ENCODE data around the gene ASPDH.
A peak's percentile ranks its signal among the peaks of the same experiment; 100 is the strongest.

Gene ASPDH

GRCh38 chr19:50513746-50514345, at the start of gene ASPDH:
Gene ASPDH (minus strand): TSS chr19:50513913. CDS start chr19:50513823, 90 bp downstream.
- no peak for DNase-seq (ENCODE audit: low read depth in 4 of 4, low spot score in 1 of 4)

DNA sequence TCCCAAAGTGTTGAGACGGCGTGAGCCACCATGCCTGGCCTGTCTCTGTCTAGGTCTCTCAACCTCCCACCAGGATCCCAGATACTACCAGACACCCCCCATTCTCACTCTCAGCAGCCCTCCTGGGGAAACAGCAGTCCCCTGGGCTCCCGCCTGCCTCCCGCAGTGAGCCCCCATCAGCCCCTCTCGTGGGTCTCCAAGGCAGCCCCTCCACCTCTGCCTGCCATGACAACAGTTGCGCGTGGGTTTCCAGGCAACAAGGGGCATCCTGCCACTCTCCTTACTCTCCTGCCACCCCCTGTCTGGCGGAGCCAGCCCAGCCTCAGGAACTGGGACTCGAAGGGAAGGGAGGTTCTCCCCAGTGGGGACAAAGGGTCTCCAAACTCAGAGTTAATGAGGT, 49.3 kb upstream of the ASPDH start:
- DNase-seq (ENCODE audit: low read depth in 4 of 4, low spot score in 1 of 4), result no peak

DNA sequence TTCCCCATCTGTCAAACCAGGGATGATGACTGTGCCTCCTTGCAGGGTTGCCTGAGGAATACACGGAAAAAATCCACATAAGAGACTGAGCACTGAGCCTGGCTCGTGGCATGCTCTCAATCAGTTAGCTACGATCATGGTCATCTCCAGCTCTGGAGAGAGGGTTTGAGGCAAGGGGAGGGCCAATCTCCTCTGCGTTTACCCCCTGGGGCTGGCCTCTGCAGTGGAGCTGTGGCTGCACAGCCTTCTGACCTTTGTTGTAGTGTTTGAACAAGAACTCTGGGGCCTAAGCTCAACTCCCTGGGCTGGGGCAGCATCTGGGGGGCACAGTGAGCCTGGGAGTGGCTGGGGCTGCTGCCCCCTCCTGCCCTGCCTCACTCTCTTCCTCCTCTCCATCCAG, 48.6 kb upstream of the ASPDH start:
- no peak for DNase-seq (ENCODE audit: low read depth in 4 of 4, low spot score in 1 of 4)

GRCh38 chr19:50559636-50560035, 45.9 kb upstream of the ASPDH start:
- DNase-seq (ENCODE audit: low read depth in 4 of 4, low spot score in 1 of 4), result no peak

- no peak for DNase-seq (ENCODE audit: low read depth in 4 of 4, low spot score in 1 of 4)
Measured at GRCh38 chr19:50558449-50558848, 44.7 kb upstream of the ASPDH start.

- DNase-seq (ENCODE audit: low read depth in 4 of 4, low spot score in 1 of 4), result no peak
Measured at GRCh38 chr19:50558039-50558438, 44.3 kb upstream of the ASPDH start.

DNA sequence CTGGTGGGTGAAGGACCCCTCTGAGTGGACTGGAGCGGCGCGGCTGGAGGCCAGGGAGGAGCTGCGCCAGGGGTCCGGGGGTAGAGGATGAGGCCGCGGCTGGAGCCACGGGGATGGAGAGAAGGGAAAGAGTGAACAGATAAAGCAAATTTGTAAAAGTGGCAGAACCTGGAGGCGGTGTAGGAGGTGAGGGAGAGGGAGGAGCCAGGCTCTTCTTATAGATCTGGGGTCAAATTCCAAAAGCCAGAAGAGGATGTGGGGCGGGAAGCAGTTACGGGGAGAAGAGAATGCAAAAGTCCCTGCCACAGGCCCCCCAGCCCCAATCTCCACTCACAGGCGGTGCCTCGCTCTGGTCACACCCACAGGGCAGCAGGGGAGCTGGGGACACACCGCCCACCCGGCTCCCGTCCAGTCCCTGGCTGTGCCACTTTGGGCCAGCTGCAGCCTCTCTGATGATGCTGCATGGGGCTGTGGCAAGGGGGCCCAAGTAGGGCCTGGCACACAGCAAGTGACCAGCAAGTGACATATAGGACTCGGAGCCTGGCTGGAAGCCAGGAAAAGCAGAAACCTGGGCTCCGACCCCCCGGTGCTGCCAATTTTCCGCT, 43.4 kb upstream of the ASPDH start:
- DNase-seq (ENCODE audit: low read depth in 4 of 4, low spot score in 1 of 4), result no peak

DNA sequence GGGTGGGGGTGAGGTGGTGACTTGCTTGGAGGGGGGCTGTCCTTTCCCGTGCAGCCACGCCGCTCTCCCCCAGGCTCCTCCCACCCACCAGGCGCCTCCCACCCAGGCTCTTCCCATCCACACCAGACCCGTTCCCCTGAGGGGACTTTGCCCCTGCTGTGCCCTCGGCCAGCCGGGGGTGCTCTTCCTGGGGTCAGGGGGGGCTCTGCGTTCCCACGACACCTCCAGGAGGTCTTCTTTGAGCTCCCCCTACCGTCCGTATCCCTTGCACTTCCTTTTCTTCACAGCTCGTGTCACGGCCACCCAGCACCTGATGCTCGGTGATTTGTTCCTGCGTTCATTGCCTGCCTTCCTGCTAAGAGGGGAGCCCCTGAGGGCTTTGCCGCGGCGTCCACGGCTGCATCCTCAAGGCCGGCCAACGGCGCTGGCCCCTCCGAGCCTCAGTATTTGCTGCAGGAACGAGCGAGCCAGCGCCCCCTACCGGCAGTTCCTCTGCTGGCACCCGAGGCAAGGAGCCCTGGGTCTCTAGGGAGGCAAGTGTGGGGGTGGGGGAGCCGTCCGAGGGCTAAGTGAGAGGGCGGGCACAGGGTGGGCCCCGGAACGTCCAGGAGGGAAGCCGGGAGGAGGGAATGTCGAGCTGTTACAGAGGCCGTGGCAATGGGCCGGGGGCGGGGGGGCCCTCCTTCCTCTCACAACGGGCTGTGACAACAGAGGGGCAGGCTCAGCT, 42.7 kb upstream of the ASPDH start:
- DNase-seq (ENCODE audit: low read depth in 4 of 4, low spot score in 1 of 4), result peak; percentile 60 to 79 (median 66)

- DNase-seq (ENCODE audit: low read depth in 4 of 4, low spot score in 1 of 4), result no peak
Measured at GRCh38 chr19:50555450-50556281, 42.0 kb upstream of the ASPDH start.

GRCh38 chr19:50555033-50555432, 41.3 kb upstream of the ASPDH start:
- DNase-seq (ENCODE audit: low read depth in 4 of 4, low spot score in 1 of 4), result no peak

GRCh38 chr19:50554212-50554611, 40.5 kb upstream of the ASPDH start:
- no peak for DNase-seq (ENCODE audit: low read depth in 4 of 4, low spot score in 1 of 4)

GRCh38 chr19:50553134-50553703, 39.5 kb upstream of the ASPDH start:
- DNase-seq (ENCODE audit: low read depth in 4 of 4, low spot score in 1 of 4), result no peak

DNA sequence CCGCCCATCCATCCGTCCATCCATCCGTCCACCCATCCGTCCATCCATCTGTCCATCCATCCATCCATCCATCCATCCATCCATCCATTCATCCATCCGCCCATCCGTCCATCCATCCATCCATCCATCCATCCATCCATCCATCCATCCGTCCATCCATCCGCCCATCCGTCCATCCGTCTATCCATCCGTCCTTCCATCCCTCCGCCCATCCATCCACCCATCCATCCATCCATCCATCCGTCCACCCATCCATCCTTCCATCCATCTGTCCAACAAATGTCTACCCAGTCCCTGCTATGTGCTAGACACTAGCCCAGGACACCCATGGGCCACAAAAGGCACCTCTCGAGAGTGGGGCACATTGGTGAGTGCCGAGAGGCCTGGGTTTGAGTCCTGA, 38.8 kb upstream of the ASPDH start:
- no peak for DNase-seq (ENCODE audit: low read depth in 4 of 4, low spot score in 1 of 4)

GRCh38 chr19:50551715-50552187, 38.0 kb upstream of the ASPDH start:
- no peak for DNase-seq (ENCODE audit: low read depth in 4 of 4, low spot score in 1 of 4)

DNA sequence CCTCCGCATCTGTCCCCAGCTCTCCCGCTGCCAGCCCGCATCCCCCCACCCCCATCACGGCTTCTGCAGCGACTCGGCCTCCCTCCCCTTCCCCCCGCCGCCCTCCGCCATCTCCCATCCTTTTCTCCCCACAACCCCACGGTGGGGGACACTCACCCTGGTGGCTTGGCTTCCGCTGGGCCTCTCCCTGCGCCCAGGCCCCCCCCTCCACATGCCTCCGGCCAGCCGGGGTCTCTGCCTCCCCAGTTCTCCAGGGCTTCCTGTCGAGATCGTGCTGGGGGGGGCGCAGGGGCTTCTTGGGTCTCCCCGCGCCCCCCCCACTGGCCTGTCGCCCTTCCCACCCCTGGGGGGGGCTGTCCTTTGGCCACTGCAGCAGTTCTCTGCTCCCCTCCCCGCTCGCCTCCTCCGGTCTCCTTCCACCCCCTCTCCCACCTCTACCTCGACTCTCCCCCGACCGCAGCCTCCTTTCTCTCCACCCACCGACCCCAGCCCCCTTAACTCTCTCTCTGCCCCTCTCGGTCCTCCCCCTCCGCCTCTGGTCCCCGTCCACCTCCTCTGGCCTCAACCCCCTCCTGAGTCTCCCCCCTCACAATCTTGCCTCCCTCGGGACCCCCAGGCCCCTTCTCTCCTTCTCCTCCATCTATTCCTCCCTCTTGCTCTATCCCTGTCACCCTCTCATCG, 37.5 kb upstream of the ASPDH start:
- no peak for DNase-seq (ENCODE audit: low read depth in 4 of 4, low spot score in 1 of 4)

- DNase-seq (ENCODE audit: low read depth in 4 of 4, low spot score in 1 of 4), result no peak
Measured at GRCh38 chr19:50550594-50550966, 36.9 kb upstream of the ASPDH start.

GRCh38 chr19:50549927-50550593, 36.3 kb upstream of the ASPDH start:
- no peak for DNase-seq (ENCODE audit: low read depth in 4 of 4, low spot score in 1 of 4)

DNA sequence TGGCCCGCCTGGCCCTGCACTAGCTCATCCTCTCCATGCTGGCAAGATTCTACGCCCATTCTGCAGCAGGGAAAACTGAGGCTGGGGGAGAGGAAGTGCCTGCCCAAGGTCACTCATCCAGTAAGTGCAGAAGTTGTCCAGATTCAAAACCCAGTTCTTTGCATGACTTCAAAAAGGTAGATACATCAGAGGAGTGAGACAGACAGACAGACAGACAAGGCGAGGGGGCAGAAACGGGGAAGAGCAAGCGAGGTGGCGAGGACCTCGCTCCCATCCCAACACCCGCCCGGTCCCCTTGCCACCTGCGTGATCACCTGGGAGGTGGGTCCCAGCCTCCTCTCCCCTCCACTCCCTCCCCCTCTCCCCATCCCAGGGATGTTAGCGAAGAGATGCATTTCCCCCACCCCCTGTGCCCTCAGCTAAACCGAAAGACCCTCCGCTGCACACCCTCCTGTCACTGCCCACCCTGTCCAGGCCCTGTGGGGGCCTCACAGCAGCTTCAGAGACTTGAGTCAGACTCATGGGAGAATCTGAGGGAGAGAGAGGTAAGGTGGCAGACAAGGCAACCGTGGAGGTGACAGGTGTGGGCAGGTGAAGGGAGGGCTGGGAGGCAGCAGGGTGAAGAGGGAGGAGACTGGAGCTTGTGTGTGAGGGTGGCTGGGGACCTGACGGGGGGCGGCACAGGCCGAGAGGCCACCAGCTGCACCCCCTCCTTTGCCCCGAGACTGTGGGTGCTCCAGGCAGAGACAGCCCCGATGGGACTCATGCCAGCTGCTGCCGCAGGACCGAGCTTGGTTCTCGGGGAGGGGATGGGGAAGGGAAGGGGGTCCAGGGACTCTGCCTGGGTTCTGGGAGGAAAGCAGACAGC, 35.6 kb upstream of the ASPDH start:
- no peak for DNase-seq (ENCODE audit: low read depth in 4 of 4, low spot score in 1 of 4)
